ENCODE measurements around the gene RPL32.
"Not testable (repeated sequence)": the region's sequence is repeated elsewhere in the genome, so short reads cannot be mapped to it uniquely, and the experiment has no call there.

Gene RPL32

GRCh38 chr3:12803371-12803770, 38.0 kb downstream of the RPL32 start:
- DNase-seq, result no peak

DNA sequence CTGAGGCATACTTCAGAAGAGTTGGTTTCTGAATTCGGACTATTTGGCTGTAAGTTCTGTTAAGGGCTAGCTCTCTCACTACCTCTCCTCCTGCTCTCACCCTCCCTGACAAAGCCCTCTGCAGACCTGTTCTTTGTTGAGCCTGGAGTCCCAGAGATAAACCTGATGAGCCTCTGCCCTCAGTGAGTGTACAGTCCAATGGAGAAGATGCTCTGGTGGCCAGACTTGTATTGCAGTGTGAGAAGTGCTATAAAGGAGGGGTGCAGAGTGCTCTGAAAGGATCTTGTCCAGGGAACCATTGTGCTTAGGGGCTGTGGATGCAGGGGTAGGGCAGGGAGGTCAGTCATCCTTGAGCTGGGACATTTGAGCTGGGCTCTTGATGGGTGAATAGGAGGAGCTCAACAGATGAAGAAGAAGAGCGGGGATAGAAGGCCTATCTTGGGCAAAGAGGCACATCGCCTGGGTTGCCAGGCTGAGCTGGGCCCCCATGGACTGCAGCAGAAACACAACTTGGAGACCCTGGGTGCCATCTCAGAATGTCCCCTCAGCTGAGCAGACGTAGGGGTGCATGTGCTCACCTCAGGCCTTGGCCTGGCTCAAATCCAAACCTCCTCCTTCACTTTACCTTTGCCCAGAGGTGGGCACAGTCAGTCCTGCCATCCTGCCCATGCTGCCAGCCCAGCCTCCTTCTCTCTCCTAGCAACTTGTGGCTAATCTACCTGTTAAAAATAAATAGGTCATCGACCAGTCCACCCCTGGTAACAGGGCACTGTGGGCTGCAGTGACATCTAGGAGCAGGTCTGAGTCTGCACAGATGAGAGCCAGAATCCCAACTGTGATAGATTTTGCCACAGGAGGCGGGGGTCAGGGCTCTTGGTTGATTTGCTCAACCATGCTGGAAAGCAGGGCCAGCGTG, 41.6 kb downstream of the RPL32 start:
- DNase-seq, result no peak

- no peak for DNase-seq
These were observed 42.7 kb downstream of the RPL32 start for GRCh38 chr3:12798559-12799179.

- no peak for DNase-seq
These were observed 43.3 kb downstream of the RPL32 start for GRCh38 chr3:12797892-12798558.

GRCh38 chr3:12797124-12797891, 44.1 kb downstream of the RPL32 start:
- DNase-seq, result no peak

DNA sequence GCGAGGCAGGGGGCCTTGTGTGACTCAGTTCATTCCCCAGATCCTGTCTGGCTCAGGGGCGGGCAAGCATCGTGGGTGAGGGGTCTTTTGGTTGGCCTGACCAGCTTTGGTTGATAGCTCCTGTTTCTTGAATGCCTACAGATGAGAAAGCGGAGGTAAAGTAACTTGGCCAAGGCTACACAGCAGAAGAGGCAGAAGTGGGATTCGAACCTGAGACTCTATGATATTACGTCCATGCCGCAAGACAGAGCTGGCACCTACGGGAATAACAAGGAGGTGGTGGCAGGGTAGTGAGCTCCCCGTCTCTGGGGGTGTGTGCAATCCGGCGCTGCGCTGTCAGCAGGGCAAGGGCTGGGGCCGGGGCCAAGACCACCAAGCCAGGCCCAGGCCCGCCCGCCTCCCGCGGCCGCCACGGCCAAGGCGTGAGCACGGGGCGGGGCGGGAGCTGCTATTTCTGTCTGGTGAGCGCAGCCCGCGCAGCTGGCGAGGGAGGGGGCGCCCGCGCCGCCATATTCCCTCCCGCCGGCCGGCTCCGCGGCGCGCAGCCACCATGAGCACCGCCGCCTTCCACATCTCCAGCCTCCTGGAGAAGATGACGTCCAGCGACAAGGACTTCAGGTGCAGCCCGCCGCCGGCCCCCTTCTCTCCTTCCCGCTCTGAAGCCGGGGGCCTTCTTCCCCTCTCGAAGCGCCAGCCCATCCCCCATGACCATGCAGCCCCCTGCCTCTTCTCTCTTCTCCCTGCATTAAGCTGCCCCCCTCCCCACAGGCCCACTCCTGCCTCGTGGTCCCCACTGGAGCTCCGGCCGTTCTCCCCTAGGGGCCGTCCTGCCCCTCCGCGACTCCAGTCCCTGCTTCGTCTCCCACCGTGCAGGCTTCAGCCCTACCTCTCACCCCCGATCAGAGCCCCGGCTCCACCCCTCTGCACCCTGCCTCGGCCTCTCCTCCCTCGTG, 44.9 kb downstream of the RPL32 start, which contains the start of gene CAND2:
TSS of gene CAND2 (plus strand) at position 510 of the 953 bp plus-strand sequence. CDS start at position 551, 41 bp downstream.
- no peak for DNase-seq

- no peak for DNase-seq
These were observed 47.7 kb downstream of the RPL32 start for GRCh38 chr3:12793701-12794100.

DNA sequence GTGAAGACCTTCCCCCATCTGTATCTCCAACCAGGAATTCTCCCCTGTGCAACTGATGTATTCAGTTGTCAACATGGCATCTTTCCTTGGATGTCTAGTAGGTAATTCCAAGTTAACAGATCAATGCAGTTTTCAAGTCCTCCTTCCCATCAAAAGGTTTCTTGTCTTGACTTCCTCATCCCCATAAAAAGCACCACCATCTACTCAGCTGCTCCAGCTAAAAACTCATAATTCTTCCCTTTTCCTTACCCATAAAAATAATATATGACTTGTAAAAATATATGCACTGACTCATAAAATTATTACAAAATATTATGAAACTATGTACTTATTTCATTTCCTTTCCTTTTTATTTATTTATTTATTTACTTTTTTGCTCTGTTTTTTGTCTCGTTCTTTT, 49.9 kb downstream of the RPL32 start:
- no peak for DNase-seq

- not testable (repeated sequence) for DNase-seq
These were observed 53.2 kb downstream of the RPL32 start for GRCh38 chr3:12787967-12788690.

- not testable (repeated sequence) for DNase-seq
These were observed 54.0 kb downstream of the RPL32 start for GRCh38 chr3:12787346-12787745.

- no peak for DNase-seq
These were observed 56.3 kb downstream of the RPL32 start for GRCh38 chr3:12785096-12785495.
